ENCODE results near the gene AMER1. TPM values are rescaled to one million over a fixed set of nuclear protein-coding genes. Genes with fewer than 3 reads are reported as not detected.
"Not testable (repeated sequence)": the region's sequence is repeated elsewhere in the genome, so short reads cannot be mapped to it uniquely, and the experiment has no call there.

AMER1 gene
- total RNA-seq, 1 experiment from 2014 or later: 3.4 TPM

- no peaks in the 10 kb centered on the region for H3K4me1 ChIP-seq (ENCODE audit: insufficient read depth, low read length, poor library complexity, severe bottlenecking)
- BruUV-seq (replicated peaks): no TSS peak
- POLR2A ChIA-PET (ENCODE audit: low non-redundant PET): no interaction called here
- no peak overlapping the region for H3K27ac ChIP-seq (ENCODE audit: low read depth, low read length, poor library complexity, severe bottlenecking)
- no peak overlapping the region for H3K4me3 ChIP-seq (ENCODE audit: low read depth, low read length, poor library complexity, severe bottlenecking)
- TF ChIP-seq CTCF (conservative IDR thresholded peaks at IDR 0.05; ENCODE audit: low read depth, low read length): no peak
- no peak for TF ChIP-seq EZH2 (IDR thresholded peaks at IDR 0.05; ENCODE audit: borderline replicate concordance, low read depth, low read length, poor library complexity, severe bottlenecking)
- DNase-seq (ENCODE audit: low spot score): no peak
- no peaks in the 10 kb centered on the region for H3K9me3 ChIP-seq (ENCODE audit: low read depth, low read length, poor library complexity, severe bottlenecking)
- CTCF ChIA-PET: no interaction called here
- H3K36me3 ChIP-seq (ENCODE audit: insufficient read depth, low read length, poor library complexity, severe bottlenecking): no peaks in the 10 kb centered on the region
- intact Hi-C loops (cut with micrococcal nuclease; ENCODE audit: unreplicated experiment): no loop called here
- H3K27me3 ChIP-seq (replicated peaks; ENCODE audit: insufficient read depth, low read depth, low read length, poor library complexity): no peaks in the 10 kb centered on the region
Observed at GRCh38 chrX:64218023-64218422, 12.5 kb upstream of the AMER1 start.

GRCh38 chrX:64213989-64214388, 8.5 kb upstream of the AMER1 start:
- intact Hi-C loops (cut with micrococcal nuclease; ENCODE audit: unreplicated experiment); H3K27ac ChIP-seq (ENCODE audit: low read depth, low read length, poor library complexity, severe bottlenecking); H3K4me3 ChIP-seq (ENCODE audit: low read depth, low read length, poor library complexity, severe bottlenecking); DNase-seq (ENCODE audit: low spot score); BruUV-seq (replicated peaks); H3K36me3 ChIP-seq (ENCODE audit: insufficient read depth, low read length, poor library complexity, severe bottlenecking); POLR2A ChIA-PET (ENCODE audit: low non-redundant PET); H3K27me3 ChIP-seq (replicated peaks; ENCODE audit: insufficient read depth, low read depth, low read length, poor library complexity); CTCF ChIA-PET; H3K4me1 ChIP-seq (ENCODE audit: insufficient read depth, low read length, poor library complexity, severe bottlenecking); H3K9me3 ChIP-seq (ENCODE audit: low read depth, low read length, poor library complexity, severe bottlenecking): not testable (repeated sequence)

GRCh38 chrX:64206556-64207162, 1.2 kb upstream of the AMER1 start:
- POLR2A ChIA-PET (ENCODE audit: low non-redundant PET): no interaction called here
- Histone ChIP-seq H3K36me3 (ENCODE audit: insufficient read depth, low read length, poor library complexity, severe bottlenecking) (no peaks in the 10 kb centered on the region), H3K27ac (ENCODE audit: low read depth, low read length, poor library complexity, severe bottlenecking) (peak overlapping the region; percentile 70), H3K27me3 (replicated peaks; ENCODE audit: insufficient read depth, low read depth, low read length, poor library complexity) (no peaks in the 10 kb centered on the region), H3K4me1 (ENCODE audit: insufficient read depth, low read length, poor library complexity, severe bottlenecking) (no peaks in the 10 kb centered on the region), H3K9me3 (ENCODE audit: low read depth, low read length, poor library complexity, severe bottlenecking) (no peaks in the 10 kb centered on the region), H3K4me3 (ENCODE audit: low read depth, low read length, poor library complexity, severe bottlenecking) (peak overlapping the region; percentile 56)
- intact Hi-C loops (cut with micrococcal nuclease; ENCODE audit: unreplicated experiment): no loop called here
- DNase-seq (ENCODE audit: low spot score): peak; percentile 27
- BruUV-seq (replicated peaks): no TSS peak
- CTCF ChIA-PET: no interaction called here
- TF ChIP-seq CTCF (conservative IDR thresholded peaks at IDR 0.05; ENCODE audit: low read depth, low read length): no peak
- TF ChIP-seq EZH2 (IDR thresholded peaks at IDR 0.05; ENCODE audit: borderline replicate concordance, low read depth, low read length, poor library complexity, severe bottlenecking): no peak

Measured in A673 (cell line).